Measurements from ENCODE around the gene SCYL1. TPM values are rescaled to one million over a fixed set of nuclear protein-coding genes. Genes with fewer than 3 reads are reported as not detected.

SCYL1 gene
- total RNA-seq, 2 experiments from 2014 or later, result 57.4 to 60.7 TPM

DNA sequence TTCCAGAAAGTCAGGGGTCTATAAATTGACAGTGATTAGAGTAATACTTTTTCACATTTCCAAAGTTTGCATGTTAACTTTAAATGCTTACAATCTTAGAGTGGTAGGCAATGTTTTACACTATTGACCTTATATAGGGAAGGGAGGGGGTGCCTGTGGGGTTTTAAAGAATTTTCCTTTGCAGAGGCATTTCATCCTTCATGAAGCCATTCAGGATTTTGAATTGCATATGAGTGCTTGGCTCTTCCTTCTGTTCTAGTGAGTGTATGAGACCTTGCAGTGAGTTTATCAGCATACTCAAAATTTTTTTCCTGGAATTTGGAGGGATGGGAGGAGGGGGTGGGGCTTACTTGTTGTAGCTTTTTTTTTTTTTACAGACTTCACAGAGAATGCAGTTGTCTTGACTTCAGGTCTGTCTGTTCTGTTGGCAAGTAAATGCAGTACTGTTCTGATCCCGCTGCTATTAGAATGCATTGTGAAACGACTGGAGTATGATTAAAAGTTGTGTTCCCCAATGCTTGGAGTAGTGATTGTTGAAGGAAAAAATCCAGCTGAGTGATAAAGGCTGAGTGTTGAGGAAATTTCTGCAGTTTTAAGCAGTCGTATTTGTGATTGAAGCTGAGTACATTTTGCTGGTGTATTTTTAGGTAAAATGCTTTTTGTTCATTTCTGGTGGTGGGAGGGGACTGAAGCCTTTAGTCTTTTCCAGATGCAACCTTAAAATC, 20.8 kb upstream of the SCYL1 start:
- Mint-ChIP-seq H3K27me3 (no peaks in the 10 kb centered on the region), H3K4me1 (ENCODE audit: low read depth) (peaks cover 51% of the 10 kb centered on the region), H3K9me3 (no peaks in the 10 kb centered on the region), H3K36me3 (ENCODE audit: low read depth) (no peaks in the 10 kb centered on the region), H3K27ac (no peak overlapping the region), H3K4me3 (no peak overlapping the region)
- intact Hi-C loops (cut with DNase I, micrococcal nuclease), result no loop called here
- H3K4me1 ChIP-seq (ENCODE audit: insufficient read depth, low read length), result peaks cover 43% of the 10 kb centered on the region
- DNase-seq, result peak in 1 of 14 experiments; percentile 49
- ChIA-PET POLR2A (interaction anchor here (0.6 to 15.9 kb wide), 16 partner anchors 5 to 1727 kb away, joined by 3 to 3042 read pairs (median 11); partner anchors contain the start of genes FAM89B, FRMD8, MALAT1 and NEAT1), CTCF (interaction anchor here (0.5 to 7.5 kb wide), 4 partner anchors 32 to 190 kb away, joined by 3 to 82 read pairs (median 10); no protein-coding TSS in a partner anchor)
- peak overlapping the region; percentile 73 for H3K4me3 ChIP-seq (ENCODE audit: low read length)
- H3K36me3 ChIP-seq (ENCODE audit: insufficient read depth, low read length), result peaks cover 72% of the 10 kb centered on the region
- H3K27me3 ChIP-seq (ENCODE audit: control insufficient read depth in 1 of 2, insufficient read depth in 2 of 2, low read length in 2 of 2), result no peaks in the 10 kb centered on the region
- TF ChIP-seq, protein P1, sequence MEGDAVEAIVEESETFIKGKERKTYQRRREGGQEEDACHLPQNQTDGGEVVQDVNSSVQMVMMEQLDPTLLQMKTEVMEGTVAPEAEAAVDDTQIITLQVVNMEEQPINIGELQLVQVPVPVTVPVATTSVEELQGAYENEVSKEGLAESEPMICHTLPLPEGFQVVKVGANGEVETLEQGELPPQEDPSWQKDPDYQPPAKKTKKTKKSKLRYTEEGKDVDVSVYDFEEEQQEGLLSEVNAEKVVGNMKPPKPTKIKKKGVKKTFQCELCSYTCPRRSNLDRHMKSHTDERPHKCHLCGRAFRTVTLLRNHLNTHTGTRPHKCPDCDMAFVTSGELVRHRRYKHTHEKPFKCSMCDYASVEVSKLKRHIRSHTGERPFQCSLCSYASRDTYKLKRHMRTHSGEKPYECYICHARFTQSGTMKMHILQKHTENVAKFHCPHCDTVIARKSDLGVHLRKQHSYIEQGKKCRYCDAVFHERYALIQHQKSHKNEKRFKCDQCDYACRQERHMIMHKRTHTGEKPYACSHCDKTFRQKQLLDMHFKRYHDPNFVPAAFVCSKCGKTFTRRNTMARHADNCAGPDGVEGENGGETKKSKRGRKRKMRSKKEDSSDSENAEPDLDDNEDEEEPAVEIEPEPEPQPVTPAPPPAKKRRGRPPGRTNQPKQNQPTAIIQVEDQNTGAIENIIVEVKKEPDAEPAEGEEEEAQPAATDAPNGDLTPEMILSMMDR (IDR thresholded peaks at IDR 0.05), result no peak
- no peak overlapping the region for H3K27ac ChIP-seq (ENCODE audit: low read depth in 1 of 2, low read length in 2 of 2)
- ATAC-seq (ENCODE audit: poor library complexity), result no peak
- peaks cover 0 to 19% of the 10 kb centered on the region in 2 experiments for H3K9me3 ChIP-seq (ENCODE audit: control insufficient read depth in 1 of 2, insufficient read depth in 1 of 2, low read length in 2 of 2)

DNA sequence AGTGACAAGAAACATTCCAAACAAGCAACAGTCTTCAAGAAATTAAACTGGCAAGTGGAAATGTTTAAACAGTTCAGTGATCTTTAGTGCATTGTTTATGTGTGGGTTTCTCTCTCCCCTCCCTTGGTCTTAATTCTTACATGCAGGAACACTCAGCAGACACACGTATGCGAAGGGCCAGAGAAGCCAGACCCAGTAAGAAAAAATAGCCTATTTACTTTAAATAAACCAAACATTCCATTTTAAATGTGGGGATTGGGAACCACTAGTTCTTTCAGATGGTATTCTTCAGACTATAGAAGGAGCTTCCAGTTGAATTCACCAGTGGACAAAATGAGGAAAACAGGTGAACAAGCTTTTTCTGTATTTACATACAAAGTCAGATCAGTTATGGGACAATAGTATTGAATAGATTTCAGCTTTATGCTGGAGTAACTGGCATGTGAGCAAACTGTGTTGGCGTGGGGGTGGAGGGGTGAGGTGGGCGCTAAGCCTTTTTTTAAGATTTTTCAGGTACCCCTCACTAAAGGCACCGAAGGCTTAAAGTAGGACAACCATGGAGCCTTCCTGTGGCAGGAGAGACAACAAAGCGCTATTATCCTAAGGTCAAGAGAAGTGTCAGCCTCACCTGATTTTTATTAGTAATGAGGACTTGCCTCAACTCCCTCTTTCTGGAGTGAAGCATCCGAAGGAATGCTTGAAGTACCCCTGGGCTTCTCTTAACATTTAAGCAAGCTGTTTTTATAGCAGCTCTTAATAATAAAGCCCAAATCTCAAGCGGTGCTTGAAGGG, 20.0 kb upstream of the SCYL1 start:
- Histone ChIP-seq H3K4me1 (ENCODE audit: insufficient read depth, low read length) (peaks cover 47% of the 10 kb centered on the region), H3K27me3 (ENCODE audit: control insufficient read depth in 1 of 2, insufficient read depth in 2 of 2, low read length in 2 of 2) (no peaks in the 10 kb centered on the region), H3K36me3 (ENCODE audit: insufficient read depth, low read length) (peaks cover 71% of the 10 kb centered on the region), H3K27ac (ENCODE audit: low read depth in 1 of 2, low read length in 2 of 2) (peak overlapping the region; percentile 32 to 46), H3K9me3 (ENCODE audit: control insufficient read depth in 1 of 2, insufficient read depth in 1 of 2, low read length in 2 of 2) (peaks cover 0 to 19% of the 10 kb centered on the region in 2 experiments), H3K4me3 (ENCODE audit: low read length) (peak overlapping the region; percentile 73)
- Mint-ChIP-seq H3K36me3 (ENCODE audit: low read depth) (no peaks in the 10 kb centered on the region), H3K9me3 (no peaks in the 10 kb centered on the region), H3K27me3 (no peaks in the 10 kb centered on the region), H3K4me1 (ENCODE audit: low read depth) (peaks cover 51% of the 10 kb centered on the region), H3K4me3 (no peak overlapping the region), H3K27ac (no peak overlapping the region)
- intact Hi-C loops (cut with DNase I, micrococcal nuclease), result loop anchor here in 1 of 2 experiments (5.0 kb wide), 1 partner anchor 33 kb away; no protein-coding TSS in a partner anchor
- ATAC-seq (ENCODE audit: poor library complexity), result no peak
- TF ChIP-seq, protein P1 (IDR thresholded peaks at IDR 0.05), result no peak
- CTCF ChIA-PET, result interaction anchor here (1.3 to 7.5 kb wide), 5 partner anchors 8 to 123 kb away, joined by 4 to 82 read pairs (median 6); no protein-coding TSS in a partner anchor
- POLR2A ChIA-PET, result interaction anchor here (0.6 to 15.9 kb wide), 23 partner anchors 5 to 1726 kb away, joined by 3 to 3042 read pairs (median 4); partner anchors contain the start of genes FAM89B, FRMD8, MALAT1 and NEAT1
- peak in 1 of 14 experiments; percentile 38 for DNase-seq

All from CD4-positive, alpha-beta T cell (primary cell).